ENCODE measurements around the gene EFCAB5. TPM values are rescaled to one million over a fixed set of nuclear protein-coding genes. Genes with fewer than 3 reads are reported as not detected.

Gene EFCAB5
- total and polyA plus RNA-seq, 2 of the 8 experiments (the other 6 are each of a cell fraction or from before 2014, with no cell fraction given): 0.05 to 0.34 TPM

DNA sequence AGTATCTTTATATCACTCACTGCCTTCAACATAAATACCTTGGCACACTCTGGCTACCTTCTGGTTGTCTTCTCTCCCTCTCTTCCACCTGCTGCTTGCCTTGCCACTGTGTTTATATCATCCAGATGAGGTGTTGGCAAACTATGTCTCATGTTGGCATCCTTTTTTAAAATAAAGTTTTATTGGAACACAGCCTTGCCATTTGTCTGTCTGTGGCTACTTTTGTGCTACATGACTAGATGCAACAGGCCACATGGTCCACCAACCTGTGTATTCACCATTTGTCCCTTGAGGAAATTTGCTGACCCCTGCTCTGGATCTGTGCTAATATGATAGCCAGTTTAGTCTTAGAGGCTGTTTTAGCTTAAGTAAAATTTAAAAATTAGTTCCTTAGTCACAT lies 212.0 kb downstream of the EFCAB5 start:
- Histone ChIP-seq H2AK5ac (ENCODE audit: low read depth, low read length) (no peak overlapping the region), H3K4me1 (replicated peaks in 1 of 4; ENCODE audit: control insufficient read depth in 3 of 4, insufficient read depth in 4 of 4, low read length in 3 of 4) (no peaks in the 10 kb centered on the region), H3K36me3 (ENCODE audit: control insufficient read depth in 2 of 4, insufficient read depth in 4 of 4, low read length in 3 of 4) (peaks cover 0 to 4% (median 0%) of the 10 kb centered on the region in 4 experiments; a peak in 1 of 8 replicates), H2AFZ (ENCODE audit: low read length) (no peak overlapping the region), H3K9ac (replicated peaks in 1 of 4; ENCODE audit: extremely low read depth in 1 of 4, low read depth in 3 of 4, low read length in 3 of 4) (no peak overlapping the region), H3K79me2 (ENCODE audit: control insufficient read depth in 1 of 2, insufficient read depth in 2 of 2, low read length in 2 of 2) (peaks cover 0 to 41% of the 10 kb centered on the region in 2 experiments; a peak in 2 of 4 replicates), H4K8ac (ENCODE audit: extremely low read depth, insufficient read depth, low read length) (no peak overlapping the region), H3K27ac (ENCODE audit: low read depth, low read length) (no peak overlapping the region), H2BK5ac (ENCODE audit: low read depth, low read length) (no peak overlapping the region), H3K4ac (replicated peaks; ENCODE audit: insufficient read length, low read depth, low read length) (no peak overlapping the region), H3K18ac (ENCODE audit: extremely low read depth, low read length) (no peak overlapping the region), H2BK20ac (ENCODE audit: low read length) (no peak overlapping the region), H4K20me1 (replicated peaks in 1 of 2; ENCODE audit: control insufficient read depth in 1 of 2, insufficient read depth in 2 of 2, low read length in 2 of 2) (no peaks in the 10 kb centered on the region), H3K27me3 (replicated peaks in 1 of 4; ENCODE audit: control insufficient read depth in 3 of 4, extremely low read depth in 1 of 4, insufficient read depth in 3 of 4, low read length in 3 of 4) (no peaks in the 10 kb centered on the region), H3K14ac (ENCODE audit: insufficient read length) (no peak overlapping the region), H3K79me1 (ENCODE audit: low read depth, low read length) (peaks cover 3% of the 10 kb centered on the region; the same call in 1 of the 2 replicates), H3K4me2 (ENCODE audit: insufficient read depth in 1 of 2, low read depth in 2 of 2, low read length in 2 of 2) (no peak overlapping the region), H2BK12ac (ENCODE audit: low read depth, low read length) (no peak overlapping the region), H3K23ac (ENCODE audit: insufficient read length) (no peak overlapping the region), H3K9me3 (ENCODE audit: insufficient read depth in 2 of 2, low read depth in 1 of 2, low read length in 1 of 2) (no peaks in the 10 kb centered on the region), H2BK15ac (ENCODE audit: low read length) (no peak overlapping the region), H4K5ac (ENCODE audit: insufficient read length, low read depth, low read length) (no peak overlapping the region), H3K4me3 (ENCODE audit: extremely low read depth in 1 of 4, insufficient read depth in 2 of 4, low read depth in 3 of 4, low read length in 4 of 4) (no peak overlapping the region), H4K91ac (replicated peaks; ENCODE audit: insufficient read length, low read length) (no peak overlapping the region), H2BK120ac (replicated peaks; ENCODE audit: low read depth, low read length) (no peak overlapping the region), H3K56ac (replicated peaks; ENCODE audit: insufficient read length, low read depth, low read length) (no peak overlapping the region), H3K23me2 (ENCODE audit: low read depth, low read length) (no peaks in the 10 kb centered on the region)
- no peak for DNase-seq (ENCODE audit: low read depth in 1 of 2, low spot score in 2 of 2)
- POLR2A ChIA-PET (ENCODE audit: partially characterized antibody): no interaction called here
- FAIRE-seq: no peak
- CTCF ChIA-PET (ENCODE audit: partially characterized antibody): no interaction called here
- TF ChIP-seq TAF7 (optimal IDR thresholded peaks at IDR 0.05; ENCODE audit: borderline replicate concordance, low read depth, low read length): no peak
- no peak for TF ChIP-seq SP4 (IDR thresholded peaks at IDR 0.05; ENCODE audit: low read length)
- no peak for TF ChIP-seq RXRA (IDR thresholded peaks at IDR 0.05; ENCODE audit: insufficient read depth, low read depth, low read length)
- no peak for TF ChIP-seq SP1 (IDR thresholded peaks at IDR 0.05; ENCODE audit: low read depth, low read length)
- no peak for TF ChIP-seq TEAD4 (IDR thresholded peaks at IDR 0.05; ENCODE audit: low read depth, low read length)
- TF ChIP-seq, protein P1, sequence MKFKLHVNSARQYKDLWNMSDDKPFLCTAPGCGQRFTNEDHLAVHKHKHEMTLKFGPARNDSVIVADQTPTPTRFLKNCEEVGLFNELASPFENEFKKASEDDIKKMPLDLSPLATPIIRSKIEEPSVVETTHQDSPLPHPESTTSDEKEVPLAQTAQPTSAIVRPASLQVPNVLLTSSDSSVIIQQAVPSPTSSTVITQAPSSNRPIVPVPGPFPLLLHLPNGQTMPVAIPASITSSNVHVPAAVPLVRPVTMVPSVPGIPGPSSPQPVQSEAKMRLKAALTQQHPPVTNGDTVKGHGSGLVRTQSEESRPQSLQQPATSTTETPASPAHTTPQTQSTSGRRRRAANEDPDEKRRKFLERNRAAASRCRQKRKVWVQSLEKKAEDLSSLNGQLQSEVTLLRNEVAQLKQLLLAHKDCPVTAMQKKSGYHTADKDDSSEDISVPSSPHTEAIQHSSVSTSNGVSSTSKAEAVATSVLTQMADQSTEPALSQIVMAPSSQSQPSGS (IDR thresholded peaks at IDR 0.05; ENCODE audit: low read length): no peak
- no peak for TF ChIP-seq YY1 (IDR thresholded peaks at IDR 0.05; ENCODE audit: low read depth, low read length)
